ENCODE measurements around the gene FRRS1L. TPM values are rescaled to one million over a fixed set of nuclear protein-coding genes. Genes with fewer than 3 reads are reported as not detected.

FRRS1L gene
- total and polyA plus RNA-seq, 2 of the 4 experiments (the other 2 are of a cell fraction), result under 0.01 to 0.05 TPM

GRCh38 chr9:109182940-109183798 is 16.1 kb upstream of the FRRS1L start:
- Histone ChIP-seq H3K9me3 (ENCODE audit: control insufficient read depth, insufficient read depth, low read length) (no peaks in the 10 kb centered on the region), H3K56ac (ENCODE audit: extremely low read depth, insufficient read depth, low read length) (no peak overlapping the region), H2AK5ac (ENCODE audit: low read depth, low read length) (no peak overlapping the region), H3K4me1 (ENCODE audit: control insufficient read depth, insufficient read depth, low read length) (no peaks in the 10 kb centered on the region), H2BK5ac (ENCODE audit: low read depth, low read length, poor library complexity, severe bottlenecking) (no peak overlapping the region), H4K91ac (ENCODE audit: insufficient read depth, low read depth, low read length) (no peak overlapping the region), H4K20me1 (ENCODE audit: insufficient read depth, low read length) (no peaks in the 10 kb centered on the region), H3K79me1 (ENCODE audit: low read depth in 1 of 2, low read length in 2 of 2) (no peaks in the 10 kb centered on the region), H2AFZ (replicated peaks; ENCODE audit: low read length, poor library complexity) (no peak overlapping the region), H3K9ac (ENCODE audit: low read depth, low read length) (no peak overlapping the region), H3K27ac (ENCODE audit: insufficient read depth, low read length) (no peak overlapping the region), H2AK9ac (replicated peaks; ENCODE audit: low read depth, low read length, poor library complexity) (no peak overlapping the region), H3K23ac (ENCODE audit: low read depth, low read length) (no peak overlapping the region), H3K4me2 (ENCODE audit: low read depth, low read length) (no peak overlapping the region), H3K9me1 (ENCODE audit: insufficient read depth, low read length) (peaks cover 3% of the 10 kb centered on the region; the same call in 1 of the 2 replicates), H3K36me3 (ENCODE audit: control insufficient read depth, insufficient read depth, low read length) (no peaks in the 10 kb centered on the region), H2BK15ac (ENCODE audit: low read depth, low read length) (no peak overlapping the region), H2BK120ac (ENCODE audit: low read depth, low read length) (no peak overlapping the region), H2BK20ac (ENCODE audit: low read depth, low read length) (no peak overlapping the region), H3K4me3 (ENCODE audit: insufficient read depth, low read depth, low read length) (no peak overlapping the region), H4K5ac (ENCODE audit: low read depth, low read length) (no peak overlapping the region), H3K14ac (replicated peaks; ENCODE audit: low read depth, low read length) (no peak overlapping the region), H3K18ac (ENCODE audit: low read depth, low read length) (no peak overlapping the region), H3K4ac (ENCODE audit: low read depth, low read length) (no peak overlapping the region), H4K8ac (ENCODE audit: low read depth in 2 of 2, low read length in 2 of 2) (no peak overlapping the region), H3K27me3 (ENCODE audit: control insufficient read depth, insufficient read depth, low read length) (peaks cover 16% of the 10 kb centered on the region)
- peak; percentile 61 for ATAC-seq (ENCODE audit: low read depth)
- BruUV-seq (replicated peaks), result no TSS peak
- ChIA-PET CTCF (interaction anchor here (0.7 to 1.6 kb wide), 5 partner anchors 9 to 142 kb away, joined by 3 to 7 read pairs (median 3); no protein-coding TSS in a partner anchor), POLR2A (ENCODE audit: unreplicated experiment) (no interaction called here)
- dilution Hi-C loops (cut with HindIII; ENCODE audit: low sequenced_read_pairs, unreplicated experiment), result no loop called here
- intact Hi-C loops (cut with micrococcal nuclease), result loop anchor here (2.0 to 5.0 kb wide), 2 partner anchors 138 to 219 kb away; partner anchors contain the start of gene EPB41L4B
- in situ Hi-C loops (cut with MboI; ENCODE audit: low sequenced_read_pairs), result loop anchor here (25.0 kb wide), 1 partner anchor 129 kb away; the partner anchor contains the start of gene EPB41L4B
- peak; percentile 15 for DNase-seq
- TF ChIP-seq CHD1 (IDR thresholded peaks at IDR 0.05; ENCODE audit: low read depth, low read length) (no peak), NFE2L2 (IDR thresholded peaks at IDR 0.05; ENCODE audit: low read depth, low read length) (no peak), MAFK (IDR thresholded peaks at IDR 0.05; ENCODE audit: low read depth, low read length) (no peak), CTCF (conservative IDR thresholded peaks at IDR 0.05; ENCODE audit: low read depth, low read length) (peak; percentile 40), RCOR1 (IDR thresholded peaks at IDR 0.05; ENCODE audit: insufficient replicate concordance, low read length) (no peak), RAD21 (IDR thresholded peaks at IDR 0.05; ENCODE audit: low read length) (peak; percentile 31; the same call in 1 of the 2 replicates), CEBPB (IDR thresholded peaks at IDR 0.05; ENCODE audit: low read depth, low read length) (no peak), MAZ (IDR thresholded peaks at IDR 0.05; ENCODE audit: borderline replicate concordance, low read depth, low read length) (no peak)
- WGBS, 2 experiments (ENCODE audit: extremely low coverage in 2 of 2, insufficient read length in 1 of 2), result 83% methylated on average over 1 of the region's 13 CpGs; no CpG with 5 or more reads in 1 of the 2 experiments

Measured in IMR-90 (cell line).